ENCODE measurements around the gene LUZP4.

DNA sequence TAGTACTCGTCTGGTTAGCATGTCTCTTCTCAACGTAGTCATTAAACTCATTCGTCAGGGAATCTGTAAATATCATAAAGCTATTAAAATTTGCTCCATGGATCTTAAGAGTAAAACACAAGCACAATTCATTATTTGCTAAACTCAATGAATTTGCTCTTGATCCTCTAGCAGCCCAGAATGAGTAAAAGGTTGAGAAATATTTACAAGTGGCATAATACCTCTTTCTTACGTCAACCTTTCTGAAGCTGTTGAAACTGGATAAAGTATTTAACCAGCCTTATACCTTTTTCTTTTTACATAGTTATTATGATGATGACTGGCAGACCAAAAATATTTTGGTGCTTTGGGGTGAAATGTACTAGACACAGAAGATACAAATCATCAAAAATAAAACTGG lies 66.9 kb downstream of the LUZP4 start:
- TF ChIP-seq, protein P1, sequence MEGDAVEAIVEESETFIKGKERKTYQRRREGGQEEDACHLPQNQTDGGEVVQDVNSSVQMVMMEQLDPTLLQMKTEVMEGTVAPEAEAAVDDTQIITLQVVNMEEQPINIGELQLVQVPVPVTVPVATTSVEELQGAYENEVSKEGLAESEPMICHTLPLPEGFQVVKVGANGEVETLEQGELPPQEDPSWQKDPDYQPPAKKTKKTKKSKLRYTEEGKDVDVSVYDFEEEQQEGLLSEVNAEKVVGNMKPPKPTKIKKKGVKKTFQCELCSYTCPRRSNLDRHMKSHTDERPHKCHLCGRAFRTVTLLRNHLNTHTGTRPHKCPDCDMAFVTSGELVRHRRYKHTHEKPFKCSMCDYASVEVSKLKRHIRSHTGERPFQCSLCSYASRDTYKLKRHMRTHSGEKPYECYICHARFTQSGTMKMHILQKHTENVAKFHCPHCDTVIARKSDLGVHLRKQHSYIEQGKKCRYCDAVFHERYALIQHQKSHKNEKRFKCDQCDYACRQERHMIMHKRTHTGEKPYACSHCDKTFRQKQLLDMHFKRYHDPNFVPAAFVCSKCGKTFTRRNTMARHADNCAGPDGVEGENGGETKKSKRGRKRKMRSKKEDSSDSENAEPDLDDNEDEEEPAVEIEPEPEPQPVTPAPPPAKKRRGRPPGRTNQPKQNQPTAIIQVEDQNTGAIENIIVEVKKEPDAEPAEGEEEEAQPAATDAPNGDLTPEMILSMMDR (IDR thresholded peaks at IDR 0.05): no peak
- no peak for TF ChIP-seq POLR2A (IDR thresholded peaks at IDR 0.05)

All from adrenal gland (tissue), 5 donors.